CD4-positive, alpha-beta T cell treated with Interleukin-1 beta for 1 hour (primary cell): ENCODE data around the gene NDUFV1.
A peak's percentile ranks its signal among the peaks of the same experiment; 100 is the strongest.
"Not testable (repeated sequence)": the region's sequence is repeated elsewhere in the genome, so short reads cannot be mapped to it uniquely, and the experiment has no call there.

Source experiments
- DNase-seq, 2 donors: peaks; one replicate each; pipeline ENCODE4 v3.0.0-alpha.2; 2020 to 2022

Gene NDUFV1

DNA sequence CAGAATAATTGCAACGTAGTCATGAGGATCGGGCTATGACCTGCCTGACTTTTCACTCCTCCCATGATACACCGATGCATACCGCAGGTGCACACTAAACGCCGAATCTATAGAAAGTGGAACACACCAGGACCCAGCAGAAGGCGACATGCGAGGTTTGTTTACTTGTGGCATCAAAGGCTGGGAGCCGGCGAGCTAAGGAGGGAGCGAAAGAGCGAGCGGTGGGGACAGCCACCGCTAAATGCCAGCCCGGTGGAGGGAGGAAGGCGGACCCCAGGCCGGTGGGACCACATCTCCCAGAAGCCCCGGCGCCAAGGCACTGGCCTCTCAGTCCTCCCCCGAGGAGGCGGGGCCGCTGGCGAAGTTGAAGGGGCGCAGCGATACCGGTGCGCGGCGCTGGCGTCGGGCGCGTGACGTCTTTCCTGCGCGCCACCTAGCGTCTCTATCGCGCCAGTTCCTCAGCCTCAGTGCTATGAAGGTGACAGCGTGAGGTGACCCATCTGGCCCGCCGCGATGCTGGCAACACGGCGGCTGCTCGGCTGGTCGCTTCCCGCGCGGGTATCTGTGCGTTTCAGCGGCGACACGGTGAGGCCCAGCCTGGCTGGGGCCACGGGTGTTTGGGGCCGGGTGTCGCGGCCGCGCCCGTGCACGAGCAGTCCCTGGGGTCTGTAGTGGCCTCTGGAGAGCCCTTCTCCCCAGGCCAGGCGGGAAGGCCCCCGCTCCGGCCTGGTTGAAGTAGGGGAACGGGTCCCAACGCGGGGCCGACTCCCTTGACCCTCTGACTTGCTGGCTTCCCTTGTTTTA, at the start of gene NDUFV1:
NDUFV1 (plus strand) TSS at position 445 of the 804 bp plus-strand sequence; CDS start at position 514, 69 bp downstream.
- peak; percentile 96 for DNase-seq

DNA sequence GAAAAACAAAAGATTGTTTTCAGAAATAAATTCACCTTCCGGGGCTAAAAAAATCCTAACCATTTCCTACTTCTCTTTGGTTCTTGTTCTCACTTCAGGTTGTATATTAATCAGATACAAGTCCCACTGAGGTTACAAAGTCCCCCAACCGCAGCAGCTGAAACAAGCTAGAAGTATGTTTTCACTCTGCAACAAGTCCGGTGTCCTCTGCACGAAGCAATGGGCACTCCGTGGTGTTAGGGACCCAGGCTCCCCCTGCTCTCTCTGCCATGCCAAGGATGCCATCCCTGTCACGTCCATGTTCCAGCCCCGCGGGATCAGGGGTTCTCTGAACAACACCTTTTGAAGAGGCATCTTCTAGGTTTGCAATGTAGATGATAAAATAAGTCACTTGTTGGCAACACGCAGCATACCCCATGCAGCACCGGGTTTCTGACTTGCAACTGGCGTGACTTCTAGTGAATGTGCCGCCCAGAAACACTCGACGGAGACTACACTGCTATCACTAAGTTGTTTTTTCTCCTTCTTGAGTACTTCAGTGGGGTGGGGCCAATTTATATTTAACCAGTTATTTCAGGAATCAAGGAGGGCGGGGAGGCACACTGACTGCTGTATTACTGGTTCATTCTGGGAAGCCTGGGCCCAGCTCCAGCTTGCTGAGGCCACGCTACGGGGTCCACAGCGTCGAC, 48.5 kb upstream of the NDUFV1 start:
- no peak for DNase-seq

DNA sequence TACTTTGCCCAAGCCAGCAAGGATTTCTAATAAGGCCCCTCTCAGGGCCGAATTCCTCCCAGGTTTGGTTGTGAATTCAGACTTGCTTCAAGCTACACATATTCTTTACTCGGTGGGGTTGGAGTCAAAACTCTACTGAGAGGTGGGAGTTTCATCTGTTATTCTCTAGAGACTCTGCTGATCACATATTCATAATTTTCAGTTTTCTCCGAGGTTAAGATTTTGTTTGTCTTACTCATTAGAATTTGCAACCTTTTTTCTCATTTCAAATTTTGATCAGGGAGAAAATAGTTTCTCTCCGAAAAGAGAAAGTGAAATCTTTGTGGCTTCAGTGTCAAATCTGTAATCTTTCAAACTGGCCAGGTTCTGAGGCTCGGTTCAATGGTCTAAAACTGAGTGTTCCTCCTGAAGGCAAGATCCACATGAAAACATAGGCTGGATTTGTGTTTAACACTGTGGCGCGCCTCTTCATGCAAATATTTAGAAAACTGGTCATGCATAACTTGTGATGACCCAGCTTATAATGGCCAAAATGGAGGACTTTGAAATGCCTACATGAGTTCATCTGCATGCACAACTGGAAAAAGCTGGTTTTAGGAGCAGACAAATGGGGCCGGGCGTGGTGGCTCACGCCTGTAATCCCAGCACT, 44.6 kb upstream of the NDUFV1 start:
- no peak for DNase-seq

DNA sequence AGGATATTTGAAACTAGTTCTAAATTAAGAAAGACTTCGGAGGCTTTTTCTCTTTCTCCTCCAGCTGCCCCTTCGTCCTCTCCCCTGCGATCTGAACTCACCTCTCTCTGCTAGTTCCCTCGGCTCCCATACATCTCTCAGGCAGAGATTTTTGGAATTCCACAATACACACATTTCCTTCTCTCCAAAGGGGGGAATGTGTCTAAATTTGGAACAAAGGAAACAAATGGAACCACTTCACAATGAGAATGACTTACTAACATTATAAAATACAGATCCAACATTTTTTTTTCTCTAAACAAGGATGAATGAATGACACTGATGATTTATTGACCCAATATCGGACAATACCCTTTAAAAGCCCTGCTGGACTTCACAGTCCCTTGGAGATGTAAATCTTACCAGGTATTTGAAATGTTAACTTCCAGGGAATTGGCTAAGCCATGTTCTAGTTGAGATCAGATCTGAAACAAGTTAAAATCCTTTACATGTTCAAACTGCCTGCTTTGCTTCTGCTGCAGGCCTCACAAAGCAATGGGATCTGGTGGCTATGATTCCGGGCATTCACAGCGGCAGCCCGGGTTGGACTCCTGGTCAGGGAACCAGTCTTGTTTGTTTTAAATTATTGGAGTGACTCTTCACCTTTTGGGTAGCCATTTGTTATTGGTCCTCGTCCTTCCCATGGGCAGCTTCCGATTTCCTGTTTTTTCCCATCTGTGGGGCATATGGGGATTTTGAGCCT, 43.6 kb upstream of the NDUFV1 start:
- no peak for DNase-seq

DNA sequence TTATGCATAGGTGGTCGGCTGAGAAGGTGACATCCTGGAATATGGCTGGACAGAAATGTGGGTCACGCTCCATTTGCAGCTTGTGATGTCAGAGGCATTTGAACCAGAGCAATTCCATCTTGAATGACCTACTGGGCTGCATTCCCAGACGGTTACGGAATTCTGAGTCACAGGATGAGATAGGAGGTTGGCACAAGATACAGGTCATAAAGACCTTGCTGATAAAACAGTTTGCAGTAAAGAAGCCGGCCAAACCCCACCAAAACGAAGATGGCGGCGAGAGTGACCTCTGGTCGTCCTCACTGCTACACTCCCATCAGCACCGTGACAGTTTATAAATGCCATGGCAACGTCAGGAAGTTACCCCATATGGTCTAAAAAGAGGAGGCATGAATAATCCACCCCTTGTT, 43.0 kb upstream of the NDUFV1 start:
- not testable (repeated sequence) for DNase-seq

DNA sequence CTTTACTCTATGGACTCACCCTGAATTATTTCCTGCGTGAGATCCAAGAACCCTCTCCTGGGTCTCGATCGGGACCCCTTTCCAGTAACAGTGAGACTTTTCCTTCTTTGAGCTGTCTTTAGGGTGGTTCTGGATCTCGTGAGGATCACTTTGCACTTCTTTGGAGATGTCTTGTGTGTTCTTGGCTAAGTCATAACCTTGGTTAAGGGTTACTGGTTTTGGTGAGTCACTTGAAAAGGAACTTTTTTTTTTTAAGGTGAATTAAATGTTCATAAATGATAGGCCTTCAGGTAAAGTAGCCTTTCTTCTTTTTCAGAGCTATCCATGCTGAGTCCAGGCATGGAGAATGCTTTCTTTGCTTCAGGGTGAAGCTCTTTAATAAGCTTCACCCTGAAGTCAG, 42.5 kb upstream of the NDUFV1 start:
- no peak for DNase-seq

DNA sequence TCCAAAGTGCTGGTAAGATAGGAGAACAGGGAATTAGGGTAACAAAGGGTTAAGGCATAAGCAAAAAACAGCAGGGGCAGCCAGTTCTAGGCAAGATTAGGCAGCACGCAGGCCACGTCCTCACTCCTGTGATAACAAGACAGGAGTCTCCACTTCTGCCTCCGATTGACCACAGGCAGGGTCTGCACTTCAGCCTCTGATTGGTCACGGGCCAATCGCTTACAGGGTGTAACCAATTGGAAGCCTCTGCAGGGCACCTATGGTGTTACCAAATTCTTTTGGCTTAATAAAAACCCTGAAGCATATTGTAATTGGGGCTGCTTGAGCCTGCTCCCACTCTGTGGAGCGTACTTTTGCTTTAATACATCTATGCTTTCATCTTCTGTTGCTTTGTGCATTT, 35.3 kb upstream of the NDUFV1 start:
- no peak for DNase-seq

DNA sequence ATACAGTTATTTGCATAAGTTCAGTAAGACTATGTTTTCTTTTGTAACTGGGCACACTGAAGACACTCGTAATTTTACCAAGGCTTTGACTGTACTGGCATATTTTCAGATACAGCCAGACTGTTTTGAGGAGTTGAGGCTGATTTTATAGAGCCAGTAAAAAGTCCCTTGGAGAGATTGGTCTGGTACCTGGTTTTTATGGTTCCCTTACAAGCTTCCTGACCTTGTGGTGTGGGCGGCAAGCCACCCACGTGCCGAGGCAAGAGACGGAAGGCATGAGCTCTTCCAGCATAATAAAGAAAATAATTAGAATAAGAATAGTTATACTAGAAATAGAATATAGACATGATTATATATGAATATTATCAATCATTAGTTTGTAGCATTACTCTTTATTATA, 34.4 kb upstream of the NDUFV1 start:
- DNase-seq = no peak

DNA sequence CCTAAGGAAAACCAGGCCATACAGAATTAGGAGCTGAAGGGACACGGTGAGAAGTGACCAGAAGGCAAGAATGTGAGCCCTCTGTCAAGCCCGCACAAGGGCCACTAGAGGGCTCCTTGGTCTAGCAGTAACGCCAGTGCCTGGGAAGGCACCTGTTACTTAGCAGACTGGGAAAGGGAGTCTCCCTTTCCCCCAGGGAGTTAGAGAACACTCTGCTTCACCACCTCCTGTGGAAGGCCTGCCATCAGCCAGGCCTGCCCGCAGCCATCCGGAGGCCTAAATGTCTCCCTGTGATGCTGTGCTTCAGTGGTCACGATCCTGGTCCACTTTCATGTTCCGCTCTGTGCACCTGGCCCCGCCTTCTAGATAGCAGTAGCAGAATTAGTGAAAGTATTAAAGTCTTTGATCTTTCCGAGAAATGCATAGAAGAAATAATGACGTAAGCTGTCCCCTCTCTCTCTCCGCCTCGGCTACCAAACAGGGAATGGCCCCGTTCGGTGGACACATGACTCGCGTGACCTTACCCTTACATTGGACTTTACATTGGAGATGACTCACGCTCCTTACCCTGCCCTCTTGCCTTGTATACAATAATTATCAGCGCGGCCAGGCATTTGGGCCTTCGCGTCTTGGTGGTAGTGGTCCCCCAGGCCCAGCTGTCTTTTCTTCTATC, 33.9 kb upstream of the NDUFV1 start:
- DNase-seq = peak; percentile 33 to 55

DNA sequence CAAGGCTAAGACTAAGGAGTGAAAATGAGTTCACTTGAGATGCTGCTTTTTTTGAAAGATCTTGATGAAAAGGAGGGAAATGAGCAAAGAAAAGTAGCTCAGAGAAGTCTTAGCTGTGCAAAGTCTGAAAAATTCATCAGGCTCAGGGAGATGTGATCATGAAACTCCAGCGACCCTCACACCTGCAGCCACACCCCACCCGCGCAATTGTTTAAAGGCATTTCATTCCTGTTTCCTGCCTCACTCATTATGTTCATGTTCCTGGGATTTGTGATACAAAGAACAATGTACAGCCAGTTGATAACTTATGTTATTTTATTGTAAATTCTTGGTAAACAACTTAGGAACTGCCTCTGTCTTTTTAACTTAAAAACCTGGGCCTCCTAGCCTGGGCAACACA, 31.8 kb upstream of the NDUFV1 start:
- no peak for DNase-seq

DNA sequence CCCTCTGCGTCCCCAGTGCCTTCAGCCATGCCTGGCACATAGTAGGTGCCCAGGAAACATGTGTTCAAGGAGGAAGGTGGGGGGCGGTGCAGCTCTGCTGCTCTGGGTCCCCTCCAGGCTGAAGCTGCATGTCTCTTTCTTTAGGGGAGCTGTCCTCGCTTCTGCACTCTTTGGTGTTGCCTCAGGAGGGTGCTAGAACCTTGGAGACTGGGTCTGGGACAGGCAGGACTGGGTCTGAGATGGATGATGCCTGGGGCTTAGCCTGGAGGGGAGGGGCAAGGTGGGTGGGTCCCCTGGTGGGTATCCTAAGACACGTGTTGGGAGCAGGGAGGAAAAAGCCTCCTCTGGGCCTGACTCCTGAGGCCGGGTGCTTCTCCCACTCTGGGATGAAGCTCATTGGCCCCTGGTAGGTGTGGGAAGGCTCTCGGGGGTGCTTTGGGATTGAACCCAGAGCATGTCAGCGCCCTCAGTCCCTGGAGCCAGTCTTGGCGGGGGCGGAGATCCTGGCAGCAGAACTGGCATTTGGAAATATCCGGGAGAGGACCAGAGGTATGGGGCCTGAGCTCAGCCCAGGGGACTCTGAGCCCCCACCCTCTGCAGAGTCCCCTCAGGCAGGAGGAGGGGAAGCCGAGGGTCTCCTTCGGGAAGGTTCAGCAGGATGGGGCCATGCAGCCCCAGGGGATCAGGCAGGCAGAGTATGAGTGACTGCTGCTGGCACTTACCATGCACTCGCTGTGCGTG, 29.8 kb upstream of the NDUFV1 start:
- no peak for DNase-seq

DNA sequence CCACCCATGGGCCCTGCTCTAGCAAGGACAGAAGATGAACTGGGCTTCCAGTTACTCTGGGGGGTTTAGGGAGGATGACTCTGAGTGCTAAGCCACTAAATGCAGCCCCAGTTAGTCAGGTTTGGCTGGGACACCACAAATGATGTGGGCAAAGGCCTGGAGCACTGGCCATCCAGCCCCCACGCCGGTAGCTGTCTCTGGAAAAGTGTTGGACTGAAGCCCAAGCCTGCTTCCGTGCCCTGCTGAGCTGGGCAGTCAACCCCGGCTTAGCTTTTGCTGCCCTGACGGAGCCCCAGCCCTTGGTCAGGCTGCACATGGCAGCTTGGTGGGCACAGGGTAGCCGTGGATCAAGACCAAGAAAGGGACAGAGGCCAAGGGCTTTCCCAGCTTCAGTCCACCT, 28.8 kb upstream of the NDUFV1 start:
- DNase-seq = no peak

DNA sequence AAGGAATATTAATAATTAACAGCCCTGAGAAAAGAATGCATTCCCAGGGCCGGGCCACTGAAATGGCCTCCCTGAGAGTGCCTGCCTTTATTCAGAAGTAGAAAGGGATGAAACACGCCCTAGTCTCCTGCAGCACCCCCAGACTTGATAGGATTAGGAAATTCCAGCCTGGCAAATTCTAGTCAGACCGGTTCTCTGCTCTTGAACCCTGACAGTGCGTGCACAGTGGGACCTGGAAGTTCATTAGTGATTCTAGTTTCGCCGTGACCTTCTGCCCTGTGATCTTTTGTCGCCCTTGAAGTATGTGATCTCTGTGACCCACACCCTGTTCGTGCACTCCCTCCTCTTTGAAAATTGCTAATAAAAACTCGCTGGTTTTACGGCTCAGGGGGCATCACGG, 25.3 kb upstream of the NDUFV1 start:
- DNase-seq = no peak

DNA sequence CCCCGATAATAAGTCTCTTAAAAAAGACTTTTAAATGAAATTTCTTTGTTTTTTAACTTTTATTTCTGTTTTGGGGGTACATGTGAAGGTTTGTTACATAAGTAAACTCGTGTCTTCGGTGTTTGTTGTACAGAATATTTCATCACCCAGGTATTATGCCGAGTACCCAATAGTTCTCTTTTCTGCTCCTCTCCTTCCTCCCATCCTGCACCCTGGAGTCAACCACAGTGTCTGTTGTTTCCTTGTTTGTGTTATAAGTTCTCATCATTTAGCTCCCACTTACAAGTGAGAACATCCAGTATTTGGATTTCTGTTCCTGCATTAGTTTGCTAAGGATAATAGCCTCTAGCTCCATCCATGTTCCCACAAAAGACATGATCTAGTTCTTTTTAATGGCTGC, 24.7 kb upstream of the NDUFV1 start:
- no peak for DNase-seq

DNA sequence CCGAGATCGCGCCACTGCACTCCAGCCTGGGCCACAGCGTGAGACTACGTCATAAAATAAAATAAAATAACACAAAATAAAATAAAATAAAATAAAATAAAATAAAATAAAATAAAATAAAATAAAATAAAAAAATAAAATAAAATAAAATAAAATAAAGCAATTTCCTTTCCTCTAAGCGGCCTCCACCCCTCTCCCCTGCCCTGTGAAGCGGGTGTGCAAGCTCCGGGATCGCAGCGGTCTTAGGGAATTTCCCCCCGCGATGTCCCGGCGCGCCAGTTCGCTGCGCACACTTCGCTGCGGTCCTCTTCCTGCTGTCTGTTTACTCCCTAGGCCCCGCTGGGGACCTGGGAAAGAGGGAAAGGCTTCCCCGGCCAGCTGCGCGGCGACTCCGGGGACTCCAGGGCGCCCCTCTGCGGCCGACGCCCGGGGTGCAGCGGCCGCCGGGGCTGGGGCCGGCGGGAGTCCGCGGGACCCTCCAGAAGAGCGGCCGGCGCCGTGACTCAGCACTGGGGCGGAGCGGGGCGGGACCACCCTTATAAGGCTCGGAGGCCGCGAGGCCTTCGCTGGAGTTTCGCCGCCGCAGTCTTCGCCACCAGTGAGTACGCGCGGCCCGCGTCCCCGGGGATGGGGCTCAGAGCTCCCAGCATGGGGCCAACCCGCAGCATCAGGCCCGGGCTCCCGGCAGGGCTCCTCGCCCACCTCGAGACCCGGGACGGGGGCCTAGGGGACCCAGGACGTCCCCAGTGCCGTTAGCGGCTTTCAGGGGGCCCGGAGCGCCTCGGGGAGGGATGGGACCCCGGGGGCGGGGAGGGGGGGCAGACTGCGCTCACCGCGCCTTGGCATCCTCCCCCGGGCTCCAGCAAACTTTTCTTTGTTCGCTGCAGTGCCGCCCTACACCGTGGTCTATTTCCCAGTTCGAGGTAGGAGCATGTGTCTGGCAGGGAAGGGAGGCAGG, 23.2 kb upstream of the NDUFV1 start, which contains the start of gene GSTP1:
GSTP1 (plus strand) TSS at position 566 of the 958 bp plus-strand sequence; CDS start at position 598, 32 bp downstream.
- DNase-seq = peak; percentile 76 to 79

DNA sequence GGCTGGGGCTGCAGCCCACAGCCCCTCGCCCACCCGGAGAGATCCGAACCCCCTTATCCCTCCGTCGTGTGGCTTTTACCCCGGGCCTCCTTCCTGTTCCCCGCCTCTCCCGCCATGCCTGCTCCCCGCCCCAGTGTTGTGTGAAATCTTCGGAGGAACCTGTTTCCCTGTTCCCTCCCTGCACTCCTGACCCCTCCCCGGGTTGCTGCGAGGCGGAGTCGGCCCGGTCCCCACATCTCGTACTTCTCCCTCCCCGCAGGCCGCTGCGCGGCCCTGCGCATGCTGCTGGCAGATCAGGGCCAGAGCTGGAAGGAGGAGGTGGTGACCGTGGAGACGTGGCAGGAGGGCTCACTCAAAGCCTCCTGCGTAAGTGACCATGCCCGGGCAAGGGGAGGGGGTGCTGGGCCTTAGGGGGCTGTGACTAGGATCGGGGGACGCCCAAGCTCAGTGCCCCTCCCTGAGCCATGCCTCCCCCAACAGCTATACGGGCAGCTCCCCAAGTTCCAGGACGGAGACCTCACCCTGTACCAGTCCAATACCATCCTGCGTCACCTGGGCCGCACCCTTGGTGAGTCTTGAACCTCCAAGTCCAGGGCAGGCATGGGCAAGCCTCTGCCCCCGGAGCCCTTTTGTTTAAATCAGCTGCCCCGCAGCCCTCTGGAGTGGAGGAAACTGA, 22.4 kb upstream of the NDUFV1 start:
- DNase-seq = peak; percentile 16 to 50

DNA sequence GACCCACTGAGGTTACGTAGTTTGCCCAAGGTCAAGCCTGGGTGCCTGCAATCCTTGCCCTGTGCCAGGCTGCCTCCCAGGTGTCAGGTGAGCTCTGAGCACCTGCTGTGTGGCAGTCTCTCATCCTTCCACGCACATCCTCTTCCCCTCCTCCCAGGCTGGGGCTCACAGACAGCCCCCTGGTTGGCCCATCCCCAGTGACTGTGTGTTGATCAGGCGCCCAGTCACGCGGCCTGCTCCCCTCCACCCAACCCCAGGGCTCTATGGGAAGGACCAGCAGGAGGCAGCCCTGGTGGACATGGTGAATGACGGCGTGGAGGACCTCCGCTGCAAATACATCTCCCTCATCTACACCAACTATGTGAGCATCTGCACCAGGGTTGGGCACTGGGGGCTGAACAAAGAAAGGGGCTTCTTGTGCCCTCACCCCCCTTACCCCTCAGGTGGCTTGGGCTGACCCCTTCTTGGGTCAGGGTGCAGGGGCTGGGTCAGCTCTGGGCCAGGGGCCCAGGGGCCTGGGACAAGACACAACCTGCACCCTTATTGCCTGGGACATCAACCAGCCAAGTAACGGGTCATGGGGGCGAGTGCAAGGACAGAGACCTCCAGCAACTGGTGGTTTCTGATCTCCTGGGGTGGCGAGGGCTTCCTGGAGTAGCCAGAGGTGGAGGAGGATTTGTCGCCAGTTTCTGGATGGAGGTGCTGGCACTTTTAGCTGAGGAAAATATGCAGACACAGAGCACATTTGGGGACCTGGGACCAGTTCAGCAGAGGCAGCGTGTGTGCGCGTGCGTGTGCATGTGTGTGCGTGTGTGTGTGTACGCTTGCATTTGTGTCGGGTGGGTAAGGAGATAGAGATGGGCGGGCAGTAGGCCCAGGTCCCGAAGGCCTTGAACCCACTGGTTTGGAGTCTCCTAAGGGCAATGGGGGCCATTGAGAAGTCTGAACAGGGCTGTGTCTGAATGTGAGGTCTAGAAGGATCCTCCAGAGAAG, 21.6 kb upstream of the NDUFV1 start:
- no peak for DNase-seq

DNA sequence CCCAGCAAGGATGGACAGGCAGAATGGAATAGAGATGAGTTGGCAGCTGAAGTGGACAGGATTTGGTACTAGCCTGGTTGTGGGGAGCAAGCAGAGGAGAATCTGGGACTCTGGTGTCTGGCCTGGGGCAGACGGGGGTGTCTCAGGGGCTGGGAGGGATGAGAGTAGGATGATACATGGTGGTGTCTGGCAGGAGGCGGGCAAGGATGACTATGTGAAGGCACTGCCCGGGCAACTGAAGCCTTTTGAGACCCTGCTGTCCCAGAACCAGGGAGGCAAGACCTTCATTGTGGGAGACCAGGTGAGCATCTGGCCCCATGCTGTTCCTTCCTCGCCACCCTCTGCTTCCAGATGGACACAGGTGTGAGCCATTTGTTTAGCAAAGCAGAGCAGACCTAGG, 20.8 kb upstream of the NDUFV1 start:
- DNase-seq = no peak
